Measurements from ENCODE around the gene SOX12. TPM values are rescaled to one million over a fixed set of nuclear protein-coding genes. Genes with fewer than 3 reads are reported as not detected.
A peak's percentile ranks its signal among the peaks of the same experiment; 100 is the strongest.

Gene SOX12
- total and polyA plus RNA-seq, 11 donors: 5.4 to 19.9 (median 10.6) TPM

DNA sequence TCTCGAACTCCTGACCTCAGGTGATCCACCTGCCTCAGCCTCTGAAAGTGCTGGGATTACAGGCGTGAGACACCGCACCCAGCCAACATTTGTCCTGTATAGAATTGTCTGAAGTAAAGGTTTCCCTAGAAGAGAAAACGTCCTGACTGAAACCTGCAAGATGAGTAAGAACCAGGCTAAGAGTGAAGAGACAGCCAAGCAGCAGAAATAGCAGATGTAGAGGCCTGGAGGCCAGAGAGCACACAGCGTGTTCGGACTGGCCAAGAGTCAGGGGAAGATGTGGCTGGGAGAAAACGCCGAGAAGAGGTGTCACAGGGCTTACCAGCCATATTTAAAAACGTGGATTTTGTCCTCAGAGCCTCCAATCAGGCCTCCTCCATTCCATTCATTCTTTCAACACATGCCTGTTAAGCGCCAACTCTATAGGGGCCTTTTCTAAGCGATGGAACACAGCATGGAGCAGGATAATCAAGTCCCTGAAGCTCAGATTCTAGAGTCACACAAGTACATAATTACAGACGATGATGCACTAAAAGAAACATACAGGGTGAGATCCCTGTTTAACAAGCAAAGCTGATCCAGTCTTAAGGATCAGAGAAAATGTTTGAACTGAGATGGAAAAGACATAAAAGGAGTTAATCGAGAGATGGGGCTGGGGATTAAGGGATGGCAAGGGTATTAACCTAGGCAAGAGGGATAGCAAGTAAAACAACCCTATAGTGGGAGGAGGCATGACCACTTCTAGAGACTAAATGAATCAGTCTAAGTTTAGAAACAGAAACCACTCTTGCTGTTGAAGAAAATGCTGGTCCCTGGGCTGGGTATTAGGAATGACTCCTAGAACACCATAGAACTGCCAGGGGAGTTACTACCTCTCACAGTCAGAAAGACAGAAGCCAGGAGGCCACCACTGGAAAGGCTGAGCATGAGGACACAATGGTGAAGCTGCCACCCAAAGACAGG lies 23.2 kb upstream of the SOX12 start:
- no peak for DNase-seq
- no peaks in the 10 kb centered on the region for H3K9me3 ChIP-seq
- H3K27me3 ChIP-seq: no peaks in the 10 kb centered on the region
- H3K36me3 ChIP-seq: peaks cover 0 to 4% (median 0%) of the 10 kb centered on the region in 9 donors
- peaks cover 7 to 47% (median 35%) of the 10 kb centered on the region in 12 donors for H3K4me1 ChIP-seq
- intact Hi-C loops (cut with DNase I): no loop called here
- TF ChIP-seq, protein P1, sequence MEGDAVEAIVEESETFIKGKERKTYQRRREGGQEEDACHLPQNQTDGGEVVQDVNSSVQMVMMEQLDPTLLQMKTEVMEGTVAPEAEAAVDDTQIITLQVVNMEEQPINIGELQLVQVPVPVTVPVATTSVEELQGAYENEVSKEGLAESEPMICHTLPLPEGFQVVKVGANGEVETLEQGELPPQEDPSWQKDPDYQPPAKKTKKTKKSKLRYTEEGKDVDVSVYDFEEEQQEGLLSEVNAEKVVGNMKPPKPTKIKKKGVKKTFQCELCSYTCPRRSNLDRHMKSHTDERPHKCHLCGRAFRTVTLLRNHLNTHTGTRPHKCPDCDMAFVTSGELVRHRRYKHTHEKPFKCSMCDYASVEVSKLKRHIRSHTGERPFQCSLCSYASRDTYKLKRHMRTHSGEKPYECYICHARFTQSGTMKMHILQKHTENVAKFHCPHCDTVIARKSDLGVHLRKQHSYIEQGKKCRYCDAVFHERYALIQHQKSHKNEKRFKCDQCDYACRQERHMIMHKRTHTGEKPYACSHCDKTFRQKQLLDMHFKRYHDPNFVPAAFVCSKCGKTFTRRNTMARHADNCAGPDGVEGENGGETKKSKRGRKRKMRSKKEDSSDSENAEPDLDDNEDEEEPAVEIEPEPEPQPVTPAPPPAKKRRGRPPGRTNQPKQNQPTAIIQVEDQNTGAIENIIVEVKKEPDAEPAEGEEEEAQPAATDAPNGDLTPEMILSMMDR (IDR thresholded peaks at IDR 0.05): no peak
- no peak for TF ChIP-seq POLR2A (IDR thresholded peaks at IDR 0.05)
- H3K27ac ChIP-seq: peak overlapping the region in 4 of 12 donors; percentile 45 to 65 (median 48)
- no peak for ATAC-seq
- 70 to 75% (median 71%) methylated on average over 13 of the region's 13 CpGs for WGBS, 4 donors
- no peak overlapping the region for H3K4me3 ChIP-seq

DNA sequence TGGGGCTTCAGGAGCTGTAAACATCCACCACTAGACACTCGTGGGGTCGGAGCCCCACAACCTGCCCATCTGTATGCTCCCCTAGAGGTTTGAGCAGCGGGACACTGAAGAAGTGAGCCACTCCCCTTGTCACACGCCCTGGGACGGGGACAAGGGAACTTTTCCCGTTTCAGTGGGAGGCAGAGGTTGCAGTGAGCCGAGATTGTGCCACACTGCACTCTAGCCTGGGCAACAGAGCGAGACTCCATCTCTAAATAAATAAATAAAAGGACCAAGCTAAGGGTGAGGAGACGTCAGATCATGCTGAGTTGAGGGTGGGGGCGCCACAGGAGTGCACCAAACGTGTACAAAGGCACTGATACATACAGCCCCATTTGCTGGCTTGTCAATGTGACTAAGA lies 19.6 kb upstream of the SOX12 start:
- Histone ChIP-seq H3K4me3 (no peak overlapping the region), H3K36me3 (no peaks in the 10 kb centered on the region), H3K4me1 (peaks cover under 1 to 42% (median 28%) of the 10 kb centered on the region in 12 donors), H3K9me3 (no peaks in the 10 kb centered on the region), H3K27me3 (no peaks in the 10 kb centered on the region), H3K27ac (no peak overlapping the region)
- intact Hi-C loops (cut with DNase I): no loop called here
- ATAC-seq: no peak
- no peak for TF ChIP-seq POLR2A (IDR thresholded peaks at IDR 0.05)
- DNase-seq: no peak
- 74 to 87% (median 75%) methylated on average over 11 of the region's 11 CpGs for WGBS, 4 donors

DNA sequence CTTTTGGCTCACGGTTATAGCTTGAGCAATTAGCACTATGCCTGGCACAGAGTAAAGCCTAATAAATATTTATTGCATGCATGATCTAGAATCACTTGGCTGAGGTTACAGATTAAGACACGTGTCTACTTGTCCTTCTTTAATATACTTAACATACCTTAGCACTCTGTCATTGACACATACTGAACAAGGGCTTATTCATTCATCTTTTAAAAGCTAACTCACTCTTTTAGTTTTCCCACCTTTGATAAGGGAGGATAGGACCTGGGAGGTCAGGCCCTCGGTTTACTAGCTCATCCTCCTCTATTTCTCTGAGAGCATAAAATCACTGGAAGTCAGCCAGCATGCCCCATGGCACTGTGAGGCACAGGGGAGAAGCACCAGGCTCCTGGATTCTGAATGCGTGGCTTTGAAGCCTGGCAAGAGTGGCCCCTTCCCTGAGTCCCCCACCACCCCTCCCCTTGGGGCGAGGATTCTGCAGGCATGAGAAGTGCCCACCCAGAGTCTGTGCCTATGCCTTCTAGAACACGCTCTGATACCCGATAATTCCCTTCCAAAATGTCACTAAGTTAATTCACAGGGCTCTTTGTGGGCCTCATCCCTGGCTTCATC lies 16.8 kb upstream of the SOX12 start:
- no peak for ATAC-seq
- no peaks in the 10 kb centered on the region for H3K9me3 ChIP-seq
- no peaks in the 10 kb centered on the region for H3K27me3 ChIP-seq
- intact Hi-C loops (cut with DNase I): no loop called here
- WGBS, 4 donors: 67 to 71% (median 68%) methylated on average over 7 of the region's 7 CpGs
- H3K27ac ChIP-seq: peak overlapping the region in 3 of 12 donors; percentile 79 to 90 (median 86)
- no peak overlapping the region for H3K4me3 ChIP-seq
- no peak for DNase-seq
- TF ChIP-seq, protein P1 (IDR thresholded peaks at IDR 0.05): no peak
- no peak for TF ChIP-seq POLR2A (IDR thresholded peaks at IDR 0.05)
- no peaks in the 10 kb centered on the region for H3K36me3 ChIP-seq
- H3K4me1 ChIP-seq: peaks cover 0 to 22% (median 15%) of the 10 kb centered on the region in 12 donors

DNA sequence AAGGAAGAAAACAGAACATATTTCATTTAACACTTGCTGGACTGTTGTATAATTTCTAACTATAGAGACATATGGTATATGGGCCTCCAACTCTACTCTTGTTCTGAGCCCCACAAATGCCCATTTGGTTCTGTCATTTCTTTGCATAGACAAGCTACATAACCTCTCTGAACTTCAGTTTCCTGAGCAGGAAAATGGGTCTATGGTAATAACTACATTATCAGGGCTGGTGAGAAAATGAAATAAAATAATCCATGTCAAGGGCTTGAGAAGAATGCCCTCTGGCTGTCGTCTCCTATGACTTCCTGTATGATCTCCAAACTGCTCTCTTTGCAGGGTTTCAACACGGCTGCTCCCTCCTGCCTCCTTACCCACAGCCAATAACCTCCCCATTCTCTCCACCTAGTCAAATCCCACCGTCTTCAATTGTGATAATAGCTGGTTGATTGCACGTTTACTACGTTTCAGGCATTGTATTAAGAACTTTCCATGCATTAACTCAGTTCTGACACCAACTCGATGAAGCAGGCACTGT lies 16.0 kb upstream of the SOX12 start:
- intact Hi-C loops (cut with DNase I): no loop called here
- ATAC-seq (peak in 3 of 4 donors; percentile 14 to 24 (median 17)), DNase-seq (no peak)
- WGBS, 4 donors: 3 to 7% (median 5%) methylated on average over 6 of the region's 6 CpGs
- TF ChIP-seq POLR2A (IDR thresholded peaks at IDR 0.05): no peak
- TF ChIP-seq, protein P1 (IDR thresholded peaks at IDR 0.05): peak in 3 of 12 donors; percentile 10 to 28 (median 22)
- Histone ChIP-seq H3K27ac (peak overlapping the region in 11 of 12 donors; percentile 67 to 90 (median 81)), H3K27me3 (no peaks in the 10 kb centered on the region), H3K9me3 (no peaks in the 10 kb centered on the region), H3K4me3 (peak overlapping the region in 10 of 12 donors; percentile 53 to 68 (median 62)), H3K4me1 (peaks cover 0 to 22% (median 15%) of the 10 kb centered on the region in 12 donors), H3K36me3 (no peaks in the 10 kb centered on the region)

All from heart left ventricle (tissue), 16 donors.